C4-2B (cell line): ENCODE results near the gene RPTOR.

Experiments used
- CTCF ChIP-seq: fragments of 450-650 bp; conservative IDR thresholded peaks from 2 replicates; pipeline ENCODE4 v1.5.1; 2017; ENCODE audit warnings: mild to moderate bottlenecking
- ZFX ChIP-seq: fragments of 450-650 bp; IDR thresholded peaks from 2 replicates; pipeline ENCODE4 v1.6.1; 2017

- TF ChIP-seq CTCF (no peak), ZFX (no peak)
Observed at GRCh38 chr17:80528536-80528935, 16.1 kb upstream of the RPTOR start.
